Measurements from ENCODE around the gene ERCC6L.
A peak's percentile ranks its signal among the peaks of the same experiment; 100 is the strongest.

- TF ChIP-seq POLR2A (IDR thresholded peaks at IDR 0.05; ENCODE audit: low read depth, low read length) (peak; percentile 72; the same call in 1 of the 2 replicates), POLR2AphosphoS5 (IDR thresholded peaks at IDR 0.05; ENCODE audit: low read depth, low read length) (peak; percentile 23; the same call in 1 of the 2 replicates), PAX5 (IDR thresholded peaks at IDR 0.05; ENCODE audit: insufficient read depth, low read length, severe bottlenecking) (no peak), POU2F2 (IDR thresholded peaks at IDR 0.05; ENCODE audit: low read depth, low read length) (no peak), TAF1 (IDR thresholded peaks at IDR 0.05; ENCODE audit: low read depth, low read length) (peak; percentile 78), SPI1 (IDR thresholded peaks at IDR 0.05; ENCODE audit: low read depth, low read length) (no peak)
Measured at GRCh38 chrX:72238721-72239475, at the start of gene ERCC6L.

All from GM12891 (cell line).